ENCODE results near the gene SSBP4.

- TF ChIP-seq YY1 (IDR thresholded peaks at IDR 0.05; ENCODE audit: low read depth) (no peak), MAX (IDR thresholded peaks at IDR 0.05) (no peak), TAF1 (IDR thresholded peaks at IDR 0.05; ENCODE audit: low read depth) (no peak), CEBPB (IDR thresholded peaks at IDR 0.05) (no peak), EP300 (IDR thresholded peaks at IDR 0.05; ENCODE audit: borderline replicate concordance) (no peak), RAD21 (IDR thresholded peaks at IDR 0.05; ENCODE audit: low read depth) (no peak), NFIC (IDR thresholded peaks at IDR 0.05) (no peak), REST (IDR thresholded peaks at IDR 0.05; ENCODE audit: low read depth) (no peak), TCF12 (IDR thresholded peaks at IDR 0.05; ENCODE audit: low read depth) (no peak), EGR1 (IDR thresholded peaks at IDR 0.05) (no peak), ZBTB7A (IDR thresholded peaks at IDR 0.05; ENCODE audit: low read depth) (no peak), FOXM1 (IDR thresholded peaks at IDR 0.05; ENCODE audit: borderline replicate concordance, low read depth) (no peak), USF1 (IDR thresholded peaks at IDR 0.05) (no peak), TEAD4 (IDR thresholded peaks at IDR 0.05) (no peak)
Measured at GRCh38 chr19:18468517-18468916, 49.3 kb downstream of the SSBP4 start.

All from Ishikawa (cell line).